ENCODE measurements around the gene IKZF5. TPM values are rescaled to one million over a fixed set of nuclear protein-coding genes. Genes with fewer than 3 reads are reported as not detected.
A peak's percentile ranks its signal among the peaks of the same experiment; 100 is the strongest.

IKZF5 gene
- total RNA-seq, 1 donor from 2014 or later = 14.6 TPM

DNA sequence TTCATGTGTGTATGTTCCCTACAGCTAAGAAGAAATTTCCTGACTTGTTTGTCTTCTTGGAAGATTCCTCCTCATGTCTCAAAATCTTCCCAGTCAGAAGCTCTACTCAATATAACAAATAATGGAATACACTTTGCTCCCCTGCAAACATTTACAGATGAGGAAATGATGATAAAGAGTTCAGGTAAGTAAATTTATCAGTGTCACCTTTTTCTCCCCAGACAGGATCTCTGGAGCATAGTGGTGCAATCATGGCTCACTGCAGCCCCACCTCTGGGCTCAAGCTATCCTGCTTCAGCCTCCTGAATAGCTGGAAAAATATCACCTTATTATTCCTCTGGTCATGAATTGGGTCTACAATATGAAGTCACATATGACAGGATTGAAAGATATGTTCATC is 25.7 kb upstream of the IKZF5 start:
- H3K4me1 Mint-ChIP-seq (ENCODE audit: low read depth) = peaks cover 13% of the 10 kb centered on the region
- no peak for DNase-seq (ENCODE audit: low spot score, unreplicated experiment)
- H3K9me3 Mint-ChIP-seq (ENCODE audit: low read depth) = no peaks in the 10 kb centered on the region
- peaks cover 13% of the 10 kb centered on the region for H3K36me3 Mint-ChIP-seq (ENCODE audit: insufficient read depth)
- TF ChIP-seq CTCF (IDR thresholded peaks at IDR 0.05; ENCODE audit: unreplicated experiment) = no peak
- no peak overlapping the region for H3K27ac Mint-ChIP-seq
- H3K27me3 Mint-ChIP-seq = no peaks in the 10 kb centered on the region
- no peak overlapping the region for H3K4me3 Mint-ChIP-seq (ENCODE audit: low read depth)

DNA sequence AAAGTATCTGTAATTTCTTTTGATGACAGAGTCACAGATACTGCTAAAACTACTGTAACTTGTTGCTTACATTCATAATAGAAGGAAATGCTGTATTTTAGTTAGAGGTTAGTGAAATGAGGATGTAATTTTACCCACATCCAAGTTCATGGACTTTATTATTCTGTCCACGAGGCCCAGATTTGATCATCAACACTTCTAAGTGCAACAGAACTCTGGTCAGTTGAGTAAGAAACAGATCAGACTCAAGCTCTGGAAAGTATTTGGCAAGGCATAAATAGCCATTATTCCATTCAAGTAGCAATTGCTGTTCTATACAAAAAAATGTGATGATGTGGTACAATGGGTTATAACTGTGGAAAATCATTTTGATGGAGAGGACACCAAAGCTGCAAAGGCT is 22.5 kb upstream of the IKZF5 start:
- Mint-ChIP-seq H3K27me3 (no peaks in the 10 kb centered on the region), H3K4me3 (ENCODE audit: low read depth) (no peak overlapping the region), H3K4me1 (ENCODE audit: low read depth) (peaks cover 19% of the 10 kb centered on the region), H3K36me3 (ENCODE audit: insufficient read depth) (peaks cover 7% of the 10 kb centered on the region), H3K9me3 (ENCODE audit: low read depth) (no peaks in the 10 kb centered on the region), H3K27ac (no peak overlapping the region)
- DNase-seq (ENCODE audit: low spot score, unreplicated experiment) = no peak
- no peak for TF ChIP-seq CTCF (IDR thresholded peaks at IDR 0.05; ENCODE audit: unreplicated experiment)

DNA sequence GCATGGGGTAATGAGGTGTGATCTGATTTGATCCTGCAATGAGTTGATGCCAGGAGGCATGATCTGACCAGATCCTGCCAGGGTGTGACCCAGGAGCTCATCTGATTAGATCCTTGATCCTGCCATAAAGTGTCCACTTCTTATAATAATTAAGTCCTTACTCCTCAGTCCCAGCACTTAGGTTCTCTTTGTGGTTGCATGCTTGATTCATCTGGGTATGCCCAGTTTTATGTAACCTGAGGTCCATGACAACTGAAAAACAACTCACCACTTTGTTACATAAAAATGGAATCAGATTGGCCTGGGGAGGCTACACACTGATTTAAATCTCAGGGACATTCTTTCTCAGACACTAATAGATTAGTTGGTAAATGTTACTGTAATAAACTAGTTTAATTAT is 19.3 kb upstream of the IKZF5 start:
- no peaks in the 10 kb centered on the region for H3K9me3 Mint-ChIP-seq (ENCODE audit: low read depth)
- H3K4me3 Mint-ChIP-seq (ENCODE audit: low read depth) = no peak overlapping the region
- H3K36me3 Mint-ChIP-seq (ENCODE audit: insufficient read depth) = peaks cover 1% of the 10 kb centered on the region
- H3K4me1 Mint-ChIP-seq (ENCODE audit: low read depth) = peaks cover 10% of the 10 kb centered on the region
- no peak overlapping the region for H3K27ac Mint-ChIP-seq
- TF ChIP-seq CTCF (IDR thresholded peaks at IDR 0.05; ENCODE audit: unreplicated experiment) = no peak
- H3K27me3 Mint-ChIP-seq = no peaks in the 10 kb centered on the region
- no peak for DNase-seq (ENCODE audit: low spot score, unreplicated experiment)

DNA sequence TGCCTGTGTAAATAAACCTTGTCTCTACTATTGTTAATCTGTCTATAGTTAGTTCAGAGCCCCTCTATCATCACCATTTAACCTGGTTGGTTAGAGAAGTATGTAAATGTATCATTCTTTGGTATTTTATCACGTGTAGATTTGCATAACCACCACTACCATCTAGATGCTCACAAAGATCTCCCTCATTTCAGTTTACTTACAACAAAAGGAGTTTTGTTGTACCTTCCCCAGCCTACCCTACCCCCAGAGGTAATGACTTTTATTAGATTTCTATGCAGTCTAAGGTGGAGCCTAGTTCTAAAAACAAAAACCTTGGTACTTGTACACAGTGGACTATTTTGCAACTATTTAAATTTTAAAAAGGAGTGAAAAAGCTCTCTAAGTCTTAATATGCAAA is 17.7 kb upstream of the IKZF5 start:
- Mint-ChIP-seq H3K27me3 (no peaks in the 10 kb centered on the region), H3K4me1 (ENCODE audit: low read depth) (peaks cover 14% of the 10 kb centered on the region), H3K4me3 (ENCODE audit: low read depth) (no peak overlapping the region), H3K27ac (peak overlapping the region; percentile 29), H3K9me3 (ENCODE audit: low read depth) (no peaks in the 10 kb centered on the region), H3K36me3 (ENCODE audit: insufficient read depth) (peaks cover 1% of the 10 kb centered on the region)
- no peak for TF ChIP-seq CTCF (IDR thresholded peaks at IDR 0.05; ENCODE audit: unreplicated experiment)
- DNase-seq (ENCODE audit: low spot score, unreplicated experiment) = no peak

DNA sequence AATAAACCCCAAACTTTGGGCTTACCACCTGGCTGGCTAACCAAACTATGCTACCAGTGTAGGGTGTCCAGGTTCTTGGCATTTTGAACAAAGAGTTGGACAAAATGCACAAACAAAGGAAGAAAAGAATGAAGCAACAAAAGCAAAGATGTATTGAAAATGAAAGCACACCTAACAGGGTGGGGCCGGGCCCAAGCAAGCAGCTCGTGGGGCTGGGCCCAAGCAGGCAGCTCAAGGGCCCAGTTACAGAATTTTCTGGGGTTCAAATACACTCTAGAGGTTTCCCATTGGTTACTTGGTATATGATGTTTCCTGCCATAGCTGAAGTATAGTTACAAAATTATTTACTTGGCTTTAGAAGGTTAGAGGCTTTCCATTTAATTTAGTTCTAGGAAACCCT is 15.9 kb upstream of the IKZF5 start:
- DNase-seq (ENCODE audit: low spot score, unreplicated experiment) = no peak
- H3K27me3 Mint-ChIP-seq = no peaks in the 10 kb centered on the region
- no peak overlapping the region for H3K27ac Mint-ChIP-seq
- no peaks in the 10 kb centered on the region for H3K9me3 Mint-ChIP-seq (ENCODE audit: low read depth)
- no peak overlapping the region for H3K4me3 Mint-ChIP-seq (ENCODE audit: low read depth)
- no peaks in the 10 kb centered on the region for H3K36me3 Mint-ChIP-seq (ENCODE audit: insufficient read depth)
- H3K4me1 Mint-ChIP-seq (ENCODE audit: low read depth) = peaks cover 27% of the 10 kb centered on the region
- TF ChIP-seq CTCF (IDR thresholded peaks at IDR 0.05; ENCODE audit: unreplicated experiment) = no peak

Measured in progenitor cell of endocrine pancreas (in vitro differentiated cells).